HG03066 (cell line): ENCODE results near the gene UVRAG.

Source experiments
- ATAC-seq: cut with Tn5 transposase; IDR thresholded peaks from one replicate; pipeline ENCODE4 v1.9.1; 2021; ENCODE audit warnings: low read depth; ENCODE audit not compliant: unreplicated experiment

Gene UVRAG

GRCh38 chr11:75996523-75997442 is 181.8 kb downstream of the UVRAG start:
- no peak for ATAC-seq

GRCh38 chr11:76004400-76004799 is 189.4 kb downstream of the UVRAG start:
- ATAC-seq = no peak

GRCh38 chr11:76005756-76006155 is 190.7 kb downstream of the UVRAG start:
- ATAC-seq = no peak

- ATAC-seq = no peak
Observed at GRCh38 chr11:76007166-76007565, 192.2 kb downstream of the UVRAG start.

GRCh38 chr11:76008474-76008873 is 193.5 kb downstream of the UVRAG start:
- no peak for ATAC-seq

GRCh38 chr11:76010051-76010450 is 195.0 kb downstream of the UVRAG start:
- no peak for ATAC-seq

GRCh38 chr11:76013526-76013925 is 198.5 kb downstream of the UVRAG start:
- no peak for ATAC-seq

GRCh38 chr11:76023236-76024068 is 208.4 kb downstream of the UVRAG start:
- no peak for ATAC-seq

- ATAC-seq = no peak
Observed at GRCh38 chr11:76025068-76025467, 210.1 kb downstream of the UVRAG start.

GRCh38 chr11:76025817-76026216 is 210.8 kb downstream of the UVRAG start:
- no peak for ATAC-seq

GRCh38 chr11:76026281-76026680 is 211.3 kb downstream of the UVRAG start:
- ATAC-seq = no peak

- no peak for ATAC-seq
Observed at GRCh38 chr11:76026862-76027261, 211.9 kb downstream of the UVRAG start.

- ATAC-seq = no peak
Observed at GRCh38 chr11:76030286-76030685, 215.3 kb downstream of the UVRAG start.

- no peak for ATAC-seq
Observed at GRCh38 chr11:76030968-76031590, 216.1 kb downstream of the UVRAG start.

GRCh38 chr11:76033699-76034098 is 218.7 kb downstream of the UVRAG start:
- ATAC-seq = no peak

GRCh38 chr11:76035020-76035419 is 220.0 kb downstream of the UVRAG start:
- ATAC-seq = no peak

GRCh38 chr11:76038608-76039007 is 223.6 kb downstream of the UVRAG start:
- ATAC-seq = no peak

- no peak for ATAC-seq
Observed at GRCh38 chr11:76041208-76041607, 226.2 kb downstream of the UVRAG start.

- no peak for ATAC-seq
Observed at GRCh38 chr11:76044750-76045320, 229.8 kb downstream of the UVRAG start.

GRCh38 chr11:76047231-76047630 is 232.2 kb downstream of the UVRAG start:
- no peak for ATAC-seq

GRCh38 chr11:76047766-76048165 is 232.8 kb downstream of the UVRAG start:
- no peak for ATAC-seq
